ENCODE measurements around the gene FSTL4. TPM values are rescaled to one million over a fixed set of nuclear protein-coding genes. Genes with fewer than 3 reads are reported as not detected.

Gene FSTL4
- total and polyA plus RNA-seq, 4 donors: 2.3 to 6.4 (median 5.5) TPM

- Histone ChIP-seq H3K4me3 (ENCODE audit: low read depth, low read length) (no peak overlapping the region), H3K4me1 (ENCODE audit: control insufficient read depth, insufficient read depth, low read length) (peaks cover 13% of the 10 kb centered on the region), H3K27ac (ENCODE audit: low read depth, low read length) (no peak overlapping the region), H3K9me3 (ENCODE audit: control insufficient read depth, insufficient read depth, low read length) (no peaks in the 10 kb centered on the region), H3K27me3 (ENCODE audit: control insufficient read depth, insufficient read depth, low read length) (no peaks in the 10 kb centered on the region), H3K36me3 (ENCODE audit: control insufficient read depth, insufficient read depth, low read length) (no peaks in the 10 kb centered on the region)
- DNase-seq (ENCODE audit: low read depth in 4 of 6, low spot score in 6 of 6): no peak
- 90% methylated on average over 4 of the region's 4 CpGs for WGBS (ENCODE audit: insufficient coverage)
Measured at GRCh38 chr5:133242221-133242835, 370.0 kb downstream of the FSTL4 start.

GRCh38 chr5:133241179-133242092 is 370.9 kb downstream of the FSTL4 start:
- H3K4me1 ChIP-seq (ENCODE audit: control insufficient read depth, insufficient read depth, low read length): peaks cover 13% of the 10 kb centered on the region
- WGBS (ENCODE audit: insufficient coverage): 100% methylated on average over 5 of the region's 8 CpGs

GRCh38 chr5:133240425-133241091 is 371.8 kb downstream of the FSTL4 start:
- WGBS (ENCODE audit: insufficient coverage): 84% methylated on average over 7 of the region's 9 CpGs
- DNase-seq (ENCODE audit: low read depth in 4 of 6, low spot score in 6 of 6): no peak
- H3K4me3 ChIP-seq (ENCODE audit: low read depth, low read length): no peak overlapping the region
- H3K4me1 ChIP-seq (ENCODE audit: control insufficient read depth, insufficient read depth, low read length): peaks cover 13% of the 10 kb centered on the region
- no peaks in the 10 kb centered on the region for H3K27me3 ChIP-seq (ENCODE audit: control insufficient read depth, insufficient read depth, low read length)
- no peak overlapping the region for H3K27ac ChIP-seq (ENCODE audit: low read depth, low read length)
- no peaks in the 10 kb centered on the region for H3K9me3 ChIP-seq (ENCODE audit: control insufficient read depth, insufficient read depth, low read length)
- no peaks in the 10 kb centered on the region for H3K36me3 ChIP-seq (ENCODE audit: control insufficient read depth, insufficient read depth, low read length)

More at GRCh38 chr5:133241179-133242092, 370.9 kb downstream of the FSTL4 start:
- Histone ChIP-seq H3K4me3 (ENCODE audit: low read depth, low read length) (no peak overlapping the region), H3K27ac (ENCODE audit: low read depth, low read length) (no peak overlapping the region), H3K36me3 (ENCODE audit: control insufficient read depth, insufficient read depth, low read length) (no peaks in the 10 kb centered on the region), H3K27me3 (ENCODE audit: control insufficient read depth, insufficient read depth, low read length) (no peaks in the 10 kb centered on the region), H3K9me3 (ENCODE audit: control insufficient read depth, insufficient read depth, low read length) (no peaks in the 10 kb centered on the region)
- no peak for DNase-seq (ENCODE audit: low read depth in 4 of 6, low spot score in 6 of 6)

GRCh38 chr5:133238426-133239205 is 373.7 kb downstream of the FSTL4 start:
- 95% methylated on average over 34 of the region's 35 CpGs for WGBS (ENCODE audit: insufficient coverage)
- Histone ChIP-seq H3K27ac (ENCODE audit: low read depth, low read length) (no peak overlapping the region), H3K4me3 (ENCODE audit: low read depth, low read length) (no peak overlapping the region), H3K4me1 (ENCODE audit: control insufficient read depth, insufficient read depth, low read length) (peaks cover 5% of the 10 kb centered on the region), H3K9me3 (ENCODE audit: control insufficient read depth, insufficient read depth, low read length) (no peaks in the 10 kb centered on the region), H3K27me3 (ENCODE audit: control insufficient read depth, insufficient read depth, low read length) (no peaks in the 10 kb centered on the region), H3K36me3 (ENCODE audit: control insufficient read depth, insufficient read depth, low read length) (no peaks in the 10 kb centered on the region)
- DNase-seq (ENCODE audit: low read depth in 4 of 6, low spot score in 6 of 6): no peak

- Histone ChIP-seq H3K27ac (ENCODE audit: low read depth, low read length) (no peak overlapping the region), H3K9me3 (ENCODE audit: control insufficient read depth, insufficient read depth, low read length) (no peaks in the 10 kb centered on the region), H3K27me3 (ENCODE audit: control insufficient read depth, insufficient read depth, low read length) (no peaks in the 10 kb centered on the region), H3K36me3 (ENCODE audit: control insufficient read depth, insufficient read depth, low read length) (no peaks in the 10 kb centered on the region), H3K4me1 (ENCODE audit: control insufficient read depth, insufficient read depth, low read length) (no peaks in the 10 kb centered on the region), H3K4me3 (ENCODE audit: low read depth, low read length) (no peak overlapping the region)
- DNase-seq (ENCODE audit: low read depth in 4 of 6, low spot score in 6 of 6): no peak
- 85% methylated on average over 12 of the region's 12 CpGs for WGBS (ENCODE audit: insufficient coverage)
Measured at GRCh38 chr5:133236976-133237375, 375.4 kb downstream of the FSTL4 start.

- Histone ChIP-seq H3K4me1 (ENCODE audit: control insufficient read depth, insufficient read depth, low read length) (no peaks in the 10 kb centered on the region), H3K27me3 (ENCODE audit: control insufficient read depth, insufficient read depth, low read length) (no peaks in the 10 kb centered on the region), H3K36me3 (ENCODE audit: control insufficient read depth, insufficient read depth, low read length) (no peaks in the 10 kb centered on the region), H3K9me3 (ENCODE audit: control insufficient read depth, insufficient read depth, low read length) (no peaks in the 10 kb centered on the region), H3K4me3 (ENCODE audit: low read depth, low read length) (no peak overlapping the region), H3K27ac (ENCODE audit: low read depth, low read length) (no peak overlapping the region)
- WGBS (ENCODE audit: insufficient coverage): 75% methylated on average over 8 of the region's 8 CpGs
- DNase-seq (ENCODE audit: low read depth in 4 of 6, low spot score in 6 of 6): no peak
Measured at GRCh38 chr5:133236541-133236951, 375.8 kb downstream of the FSTL4 start.

- H3K4me3 ChIP-seq (ENCODE audit: low read depth, low read length): no peak overlapping the region
- 82% methylated on average over 8 of the region's 9 CpGs for WGBS (ENCODE audit: insufficient coverage)
- no peaks in the 10 kb centered on the region for H3K4me1 ChIP-seq (ENCODE audit: control insufficient read depth, insufficient read depth, low read length)
- H3K9me3 ChIP-seq (ENCODE audit: control insufficient read depth, insufficient read depth, low read length): no peaks in the 10 kb centered on the region
- no peak overlapping the region for H3K27ac ChIP-seq (ENCODE audit: low read depth, low read length)
- H3K27me3 ChIP-seq (ENCODE audit: control insufficient read depth, insufficient read depth, low read length): no peaks in the 10 kb centered on the region
- DNase-seq (ENCODE audit: low read depth in 4 of 6, low spot score in 6 of 6): no peak
- H3K36me3 ChIP-seq (ENCODE audit: control insufficient read depth, insufficient read depth, low read length): no peaks in the 10 kb centered on the region
Measured at GRCh38 chr5:133235696-133236426, 376.5 kb downstream of the FSTL4 start.

- no peaks in the 10 kb centered on the region for H3K9me3 ChIP-seq (ENCODE audit: control insufficient read depth, insufficient read depth, low read length)
- 100% methylated on average over 5 of the region's 6 CpGs for WGBS (ENCODE audit: insufficient coverage)
- no peak overlapping the region for H3K27ac ChIP-seq (ENCODE audit: low read depth, low read length)
- H3K27me3 ChIP-seq (ENCODE audit: control insufficient read depth, insufficient read depth, low read length): no peaks in the 10 kb centered on the region
- H3K36me3 ChIP-seq (ENCODE audit: control insufficient read depth, insufficient read depth, low read length): no peaks in the 10 kb centered on the region
- no peak for DNase-seq (ENCODE audit: low read depth in 4 of 6, low spot score in 6 of 6)
- H3K4me1 ChIP-seq (ENCODE audit: control insufficient read depth, insufficient read depth, low read length): no peaks in the 10 kb centered on the region
- no peak overlapping the region for H3K4me3 ChIP-seq (ENCODE audit: low read depth, low read length)
Measured at GRCh38 chr5:133234911-133235310, 377.4 kb downstream of the FSTL4 start.

GRCh38 chr5:133234273-133234672 is 378.1 kb downstream of the FSTL4 start:
- no peaks in the 10 kb centered on the region for H3K27me3 ChIP-seq (ENCODE audit: control insufficient read depth, insufficient read depth, low read length)
- WGBS (ENCODE audit: insufficient coverage): 81% methylated on average over 3 of the region's 3 CpGs
- no peak for DNase-seq (ENCODE audit: low read depth in 4 of 6, low spot score in 6 of 6)
- no peaks in the 10 kb centered on the region for H3K9me3 ChIP-seq (ENCODE audit: control insufficient read depth, insufficient read depth, low read length)
- no peak overlapping the region for H3K4me3 ChIP-seq (ENCODE audit: low read depth, low read length)
- no peaks in the 10 kb centered on the region for H3K4me1 ChIP-seq (ENCODE audit: control insufficient read depth, insufficient read depth, low read length)
- H3K36me3 ChIP-seq (ENCODE audit: control insufficient read depth, insufficient read depth, low read length): no peaks in the 10 kb centered on the region
- no peak overlapping the region for H3K27ac ChIP-seq (ENCODE audit: low read depth, low read length)
